ENCODE results near the gene FSTL4.
"Not testable (repeated sequence)": the region's sequence is repeated elsewhere in the genome, so short reads cannot be mapped to it uniquely, and the experiment has no call there.

Gene FSTL4

DNA sequence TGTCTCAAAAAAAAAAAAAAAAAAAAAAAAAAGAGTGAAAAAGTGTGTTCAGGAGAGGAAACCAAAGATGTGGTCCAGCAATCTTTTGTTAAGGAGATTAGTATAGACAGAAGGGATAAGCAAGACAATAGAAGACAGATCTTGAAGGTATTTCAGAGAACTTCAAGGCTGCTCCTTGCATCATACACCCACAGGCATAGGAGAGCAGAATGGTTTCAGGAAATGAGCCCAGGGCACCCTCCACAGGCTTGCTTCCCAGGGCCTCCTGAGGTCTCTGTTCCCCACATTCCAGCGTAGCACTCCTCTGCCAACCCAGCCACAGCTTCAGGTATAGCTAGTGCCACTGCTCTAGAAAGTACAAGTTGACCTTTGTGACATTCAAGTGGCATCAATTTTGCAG lies 65.8 kb downstream of the FSTL4 start:
- DNase-seq = no peak

DNA sequence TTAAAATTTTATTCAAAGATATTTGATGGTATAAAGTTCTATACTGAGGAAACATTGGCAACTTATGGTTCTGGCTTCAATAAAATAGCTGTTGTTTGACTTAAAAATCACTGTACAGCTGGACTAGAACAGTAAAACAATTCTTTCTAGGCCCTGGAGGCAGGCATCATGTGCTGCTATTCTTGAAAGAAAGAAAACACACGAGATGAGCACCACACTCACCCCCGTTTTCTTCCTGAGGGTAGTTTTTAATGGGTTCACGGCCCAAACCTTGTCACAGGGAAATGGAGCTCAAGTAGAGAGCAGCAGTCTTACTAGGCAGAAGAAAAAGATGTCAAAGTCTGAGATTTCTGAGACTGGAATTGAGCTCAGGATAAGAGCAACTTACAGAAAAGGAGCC lies 68.0 kb downstream of the FSTL4 start:
- no peak for DNase-seq

DNA sequence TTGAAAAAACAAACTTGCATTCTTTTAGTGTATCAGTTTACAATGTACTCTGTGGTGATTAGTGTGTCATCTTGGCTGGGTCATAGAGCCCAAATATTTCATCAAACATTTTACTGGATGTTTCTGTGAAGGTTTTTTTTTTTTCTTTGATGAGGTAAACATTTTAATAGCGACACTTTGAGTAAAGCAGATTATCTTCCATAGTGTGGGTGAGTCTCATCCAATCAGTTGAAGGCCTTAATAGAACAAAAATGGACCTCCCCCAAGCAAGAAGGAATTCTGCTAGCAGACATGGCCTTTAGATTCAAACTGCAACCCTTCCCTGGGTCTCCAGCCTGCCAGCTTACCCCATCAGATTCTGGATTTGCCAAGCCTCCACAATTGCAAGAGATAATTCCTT lies 72.5 kb downstream of the FSTL4 start:
- no peak for DNase-seq

DNA sequence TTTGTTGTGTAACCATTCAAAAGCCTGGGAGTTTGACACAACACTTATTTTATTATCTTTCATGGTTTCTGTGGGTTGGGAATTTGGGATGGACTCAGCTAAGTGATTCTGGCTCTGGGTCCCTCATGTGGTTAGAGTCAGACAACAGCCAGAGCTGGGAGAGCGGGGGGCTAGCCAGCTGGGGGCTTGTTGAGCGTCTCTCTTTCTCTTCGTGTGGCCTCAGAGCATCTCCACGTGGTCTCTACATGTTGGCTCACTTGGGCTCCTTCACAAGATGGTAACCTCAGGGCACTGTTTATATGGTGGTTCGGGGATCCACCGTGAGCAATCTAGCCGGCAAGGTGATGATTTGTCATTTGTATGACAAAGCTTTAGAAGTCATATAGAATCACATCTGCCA lies 73.6 kb downstream of the FSTL4 start:
- DNase-seq = no peak

DNA sequence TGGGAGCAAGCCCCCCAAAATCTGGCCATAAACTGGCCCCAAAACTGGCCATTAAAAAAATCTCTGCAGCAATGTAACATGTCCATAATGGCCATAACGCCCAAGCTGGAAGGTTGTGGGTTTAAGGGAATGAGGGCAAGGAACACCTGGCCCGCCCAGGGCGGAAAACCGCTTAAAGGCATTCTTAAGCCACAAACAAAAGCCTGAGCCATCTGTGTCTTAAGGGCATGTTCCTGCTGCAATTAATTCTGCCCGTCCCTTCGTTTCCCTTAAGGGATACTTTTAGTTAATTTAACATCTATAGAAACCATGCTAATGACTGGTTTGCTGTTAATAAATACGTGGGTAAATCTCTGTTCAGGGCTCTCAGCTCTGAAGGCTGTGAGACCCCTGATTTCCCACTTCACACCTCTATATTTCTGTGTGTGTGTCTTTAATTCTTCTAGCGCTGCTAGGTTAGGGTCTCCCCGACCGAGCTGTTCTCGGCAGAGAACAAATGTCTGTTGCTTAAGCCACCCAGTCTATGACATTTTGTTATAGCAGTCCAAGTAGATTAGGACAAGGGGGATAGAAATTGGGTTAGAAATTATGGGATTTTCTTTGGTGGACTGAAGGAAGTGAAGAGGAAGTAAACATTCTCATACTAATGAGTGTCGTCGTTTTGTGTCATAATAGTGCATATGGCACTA lies 77.0 kb downstream of the FSTL4 start:
- DNase-seq = not testable (repeated sequence)

DNA sequence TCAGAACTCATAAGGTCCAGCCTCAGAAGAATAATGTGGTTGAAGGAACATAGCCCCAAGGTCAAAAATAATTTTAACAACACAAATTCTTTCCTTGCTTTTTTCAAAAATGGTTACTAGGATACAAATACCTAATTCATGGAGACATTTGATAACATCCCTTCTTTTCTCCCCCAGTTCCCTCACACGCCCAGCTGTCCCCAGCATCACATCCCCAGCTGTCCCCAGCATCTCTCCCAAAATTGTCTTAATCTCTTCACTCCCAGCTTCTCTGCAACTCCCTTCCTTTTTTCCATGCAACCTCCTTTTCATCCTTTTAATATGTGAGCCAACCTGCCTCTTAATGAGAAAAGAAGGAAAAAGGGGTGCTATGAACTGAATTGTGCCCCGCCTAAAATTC lies 77.8 kb downstream of the FSTL4 start:
- DNase-seq = no peak

DNA sequence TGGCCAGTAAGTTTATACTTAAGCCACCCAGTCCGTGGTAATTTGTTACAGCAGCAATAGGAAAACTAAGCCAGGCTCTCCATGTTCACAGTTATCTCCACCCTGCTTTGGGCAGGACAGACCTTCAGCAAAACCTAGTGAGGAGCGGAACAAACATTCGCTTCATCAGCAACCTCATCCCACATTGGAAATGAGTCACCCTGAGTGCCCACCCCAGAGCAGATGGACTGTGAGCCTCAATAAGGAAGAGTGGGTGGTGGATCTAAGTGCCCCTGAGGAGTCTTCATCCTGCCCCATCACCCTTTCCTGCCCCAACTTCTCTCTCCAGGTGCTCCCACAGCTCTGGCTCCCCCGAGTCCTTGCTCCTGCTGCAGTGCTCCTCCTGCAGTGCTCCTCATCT lies 78.8 kb downstream of the FSTL4 start:
- DNase-seq = no peak

DNA sequence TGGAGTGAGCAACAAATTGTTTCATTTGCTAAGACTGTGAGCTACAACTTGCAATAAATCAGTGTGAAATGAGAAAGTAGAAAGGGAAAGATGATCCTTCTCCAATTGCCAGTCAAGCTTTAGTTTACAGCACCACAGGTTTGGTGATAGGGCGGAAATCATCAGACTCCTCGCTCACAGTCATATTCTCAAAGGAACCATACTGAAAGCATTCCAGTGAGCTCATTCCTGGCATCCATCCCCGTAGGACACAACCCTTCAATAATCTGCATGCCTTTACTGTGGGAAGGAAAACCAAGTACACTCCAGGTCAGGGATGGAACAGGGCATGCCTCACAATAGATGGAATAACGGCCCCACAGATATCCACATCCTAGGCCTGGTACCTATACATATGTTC lies 80.7 kb downstream of the FSTL4 start:
- no peak for DNase-seq

DNA sequence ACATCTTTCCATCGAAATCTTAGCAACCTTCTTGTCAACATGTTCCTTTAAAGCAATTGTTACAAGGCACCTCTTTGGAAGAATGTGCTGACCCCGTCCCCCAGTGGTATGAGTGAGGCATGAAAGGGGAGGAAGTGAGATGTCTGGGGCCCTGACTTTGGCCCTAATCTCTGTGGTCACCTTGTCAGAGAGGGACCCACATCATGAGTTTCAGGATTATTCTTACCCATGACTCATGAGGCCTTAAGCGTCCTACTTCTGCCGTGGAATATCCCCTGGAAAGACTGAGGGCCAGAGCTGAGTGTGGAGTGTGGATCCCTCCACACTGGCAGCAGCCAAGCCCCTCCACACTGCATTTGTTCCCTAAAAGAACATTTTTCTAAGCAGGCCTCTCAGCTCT lies 81.2 kb downstream of the FSTL4 start:
- no peak for DNase-seq

DNA sequence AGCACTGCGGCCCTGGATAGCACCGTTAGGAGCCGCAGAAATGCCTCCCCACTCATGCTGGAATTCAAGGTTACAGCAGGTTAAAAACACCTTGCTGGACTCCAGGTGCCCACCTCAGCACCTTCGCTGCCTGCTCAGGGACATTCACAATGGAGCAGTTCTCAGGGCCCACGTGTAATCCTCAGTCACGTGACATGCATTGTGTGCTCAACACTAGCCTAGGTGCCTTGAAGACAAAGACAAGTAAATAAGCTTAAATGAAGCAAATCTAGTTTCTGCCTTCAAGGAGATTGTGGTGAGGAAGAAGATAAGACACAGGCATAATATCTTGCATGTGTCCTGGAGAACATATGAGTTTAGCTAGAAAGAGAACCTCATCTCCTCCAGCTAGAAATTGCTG lies 82.1 kb downstream of the FSTL4 start:
- no peak for DNase-seq

DNA sequence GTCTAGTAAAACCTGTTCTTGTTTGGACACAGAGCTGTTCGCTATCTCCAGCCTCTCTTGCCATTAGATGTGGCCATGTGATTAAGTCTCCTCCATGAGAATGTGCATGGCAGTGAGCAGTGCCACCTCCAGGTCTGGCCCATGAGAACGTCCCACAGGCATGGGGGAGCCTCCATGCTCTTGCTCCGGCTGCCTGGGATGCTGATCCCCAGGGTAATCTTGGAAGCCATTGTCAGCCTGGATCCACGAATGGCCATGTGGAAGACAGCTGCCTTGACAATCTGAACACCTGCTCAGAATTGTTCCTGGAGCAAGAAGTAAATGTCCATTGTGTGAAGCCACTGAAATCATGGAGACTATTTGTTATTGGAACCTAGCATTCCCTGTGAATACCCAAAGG lies 83.5 kb downstream of the FSTL4 start:
- no peak for DNase-seq

DNA sequence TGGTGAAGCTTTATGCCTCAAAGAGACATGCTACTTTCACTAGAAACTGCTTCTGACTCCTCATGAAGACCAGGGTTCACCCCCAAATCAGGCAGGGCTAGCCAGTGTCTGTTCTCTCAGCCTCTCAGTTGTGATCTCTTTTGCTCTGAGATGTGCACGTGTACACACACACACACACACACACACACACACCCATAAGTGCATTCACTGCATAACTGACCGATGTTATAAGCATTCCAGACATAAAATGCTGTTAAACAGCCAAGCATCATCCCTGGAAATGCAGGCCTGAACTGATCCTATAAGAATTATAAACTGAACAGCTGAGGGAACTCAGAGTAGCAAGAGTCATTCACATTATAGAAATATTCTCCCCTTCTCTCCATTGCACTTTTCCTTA lies 85.0 kb downstream of the FSTL4 start:
- no peak for DNase-seq

DNA sequence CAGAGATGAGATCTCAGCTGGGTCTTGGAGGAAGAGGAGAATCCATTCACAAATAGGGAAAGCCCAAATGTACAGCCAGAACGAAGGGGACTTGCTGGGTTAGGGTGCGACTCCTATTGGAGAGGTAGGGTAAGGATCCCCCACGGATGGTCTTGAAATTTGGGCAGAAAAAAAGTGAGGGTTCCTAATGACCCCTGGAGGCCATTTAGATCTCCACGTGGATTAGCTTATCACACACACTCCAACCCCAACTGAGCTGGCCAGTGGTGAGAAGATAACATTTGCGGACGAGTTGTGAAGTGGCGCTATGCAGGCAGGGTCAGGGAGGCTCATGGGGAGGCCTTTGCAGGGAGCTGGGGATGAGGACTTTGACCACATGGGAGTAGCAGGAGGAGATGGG lies 86.0 kb downstream of the FSTL4 start:
- no peak for DNase-seq

DNA sequence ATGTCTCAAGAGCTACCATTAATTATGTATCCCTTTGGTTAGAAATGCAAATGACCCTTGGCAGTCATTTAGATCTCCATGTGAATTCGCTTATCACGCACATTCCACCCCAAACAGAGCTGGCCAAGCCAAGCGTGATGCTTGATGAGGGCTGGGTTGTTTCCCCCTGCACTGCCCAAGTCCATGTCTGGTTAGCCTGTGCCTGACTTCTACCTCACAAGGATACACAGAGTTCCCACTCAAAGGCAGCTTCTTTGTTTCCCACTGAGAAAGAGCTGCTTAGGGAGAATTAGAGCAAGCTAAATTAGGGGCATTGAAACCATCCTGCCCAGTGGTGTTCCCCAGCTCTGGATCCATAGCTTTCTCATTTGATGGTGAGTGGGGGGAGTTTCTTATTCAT lies 87.2 kb downstream of the FSTL4 start:
- DNase-seq = no peak

DNA sequence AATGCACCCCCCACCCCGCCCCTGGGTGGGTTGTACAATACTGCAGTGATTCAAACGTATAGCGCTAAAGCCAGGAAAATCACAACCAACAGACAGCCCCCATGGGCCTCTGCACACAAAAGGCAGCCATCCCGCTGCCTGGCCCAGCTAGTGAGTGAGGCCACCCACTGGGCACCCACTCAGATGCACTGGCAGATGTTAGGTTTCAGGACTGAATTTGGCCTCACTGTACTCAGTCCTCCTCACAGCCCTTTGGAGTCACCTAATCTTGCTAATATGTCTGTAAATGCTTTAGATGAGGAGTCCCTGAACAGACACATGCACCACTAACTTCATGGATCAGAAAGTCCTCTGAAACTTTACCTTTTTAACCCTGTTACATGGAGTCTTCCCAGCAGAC lies 87.7 kb downstream of the FSTL4 start:
- DNase-seq = no peak

DNA sequence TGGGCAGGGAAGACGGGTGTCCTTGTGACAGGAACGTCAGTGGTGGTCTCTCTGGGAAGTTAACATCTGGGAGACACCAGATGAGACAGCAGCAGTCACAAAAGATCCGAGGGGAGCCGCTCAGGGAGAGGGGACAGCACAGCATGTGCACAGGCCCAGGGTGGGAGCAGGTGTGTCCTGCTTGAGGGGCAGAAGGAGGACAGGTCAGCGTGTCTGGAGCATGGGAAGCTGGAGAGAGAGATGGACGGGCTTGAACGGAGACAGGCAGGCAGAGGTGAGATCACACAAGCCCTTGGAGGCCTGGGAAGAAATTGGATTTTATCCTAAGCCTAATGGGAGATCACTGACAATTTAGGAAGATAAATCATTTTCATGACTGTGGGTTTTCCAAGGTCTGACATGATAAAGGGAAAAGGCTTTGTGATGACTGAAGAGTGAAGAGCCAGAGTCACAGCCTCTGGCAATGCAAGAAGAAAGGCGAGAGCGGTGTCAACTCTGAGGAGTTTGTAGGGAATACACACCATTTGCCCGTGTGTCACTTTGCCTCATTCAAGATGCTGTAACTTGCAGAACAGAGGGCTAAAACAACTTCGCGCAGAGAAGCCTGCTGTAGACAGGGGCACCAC lies 88.3 kb downstream of the FSTL4 start:
- no peak for DNase-seq

DNA sequence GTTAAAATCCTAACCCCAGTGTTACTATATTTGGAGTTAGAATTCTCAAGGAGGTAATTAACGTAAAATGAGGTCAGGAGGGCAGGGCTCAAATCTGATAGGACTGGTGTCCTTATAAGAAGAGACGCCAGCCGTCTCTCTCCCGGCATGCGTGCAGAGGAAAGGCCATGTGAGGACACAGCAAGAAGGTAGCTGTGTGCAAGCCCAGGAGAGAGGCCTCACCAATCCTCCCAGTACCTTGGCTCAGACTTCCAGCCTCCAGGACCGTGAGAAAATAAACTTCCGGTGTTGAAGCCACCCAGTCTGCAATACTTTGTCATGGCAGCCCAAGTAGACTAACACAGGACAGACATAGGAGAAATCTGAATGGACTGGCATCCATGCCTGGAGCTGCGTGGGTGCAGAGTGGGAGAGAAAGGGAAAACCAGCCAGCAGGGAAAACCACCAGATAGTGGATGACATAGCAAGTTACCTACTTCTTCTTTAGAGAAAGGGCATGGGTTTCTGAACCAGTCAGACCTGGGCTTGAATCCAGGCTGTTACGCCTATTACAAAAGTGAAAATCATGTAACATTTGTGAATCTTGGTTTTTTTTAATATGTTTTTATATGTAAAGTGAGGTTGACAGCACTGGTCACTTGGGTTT lies 89.2 kb downstream of the FSTL4 start:
- no peak for DNase-seq

DNA sequence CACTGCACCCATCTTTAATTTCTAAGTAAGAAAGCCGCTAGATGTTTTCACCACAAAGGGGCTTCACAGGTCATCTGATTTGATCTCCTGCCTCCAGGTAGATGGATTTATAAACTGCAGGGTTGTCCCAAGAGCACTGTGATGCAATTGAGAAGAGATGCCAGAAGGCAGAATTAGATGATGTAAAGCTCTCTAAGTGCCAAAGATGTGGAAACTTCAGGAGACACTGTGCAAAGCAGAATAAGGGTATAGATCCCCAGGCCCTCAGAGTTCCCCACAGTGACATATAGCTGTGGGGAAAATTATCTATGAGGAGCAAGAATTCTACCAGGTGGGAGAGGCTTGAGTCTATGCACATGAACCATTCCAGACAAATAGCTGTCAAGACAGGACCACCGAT lies 90.5 kb downstream of the FSTL4 start:
- no peak for DNase-seq

DNA sequence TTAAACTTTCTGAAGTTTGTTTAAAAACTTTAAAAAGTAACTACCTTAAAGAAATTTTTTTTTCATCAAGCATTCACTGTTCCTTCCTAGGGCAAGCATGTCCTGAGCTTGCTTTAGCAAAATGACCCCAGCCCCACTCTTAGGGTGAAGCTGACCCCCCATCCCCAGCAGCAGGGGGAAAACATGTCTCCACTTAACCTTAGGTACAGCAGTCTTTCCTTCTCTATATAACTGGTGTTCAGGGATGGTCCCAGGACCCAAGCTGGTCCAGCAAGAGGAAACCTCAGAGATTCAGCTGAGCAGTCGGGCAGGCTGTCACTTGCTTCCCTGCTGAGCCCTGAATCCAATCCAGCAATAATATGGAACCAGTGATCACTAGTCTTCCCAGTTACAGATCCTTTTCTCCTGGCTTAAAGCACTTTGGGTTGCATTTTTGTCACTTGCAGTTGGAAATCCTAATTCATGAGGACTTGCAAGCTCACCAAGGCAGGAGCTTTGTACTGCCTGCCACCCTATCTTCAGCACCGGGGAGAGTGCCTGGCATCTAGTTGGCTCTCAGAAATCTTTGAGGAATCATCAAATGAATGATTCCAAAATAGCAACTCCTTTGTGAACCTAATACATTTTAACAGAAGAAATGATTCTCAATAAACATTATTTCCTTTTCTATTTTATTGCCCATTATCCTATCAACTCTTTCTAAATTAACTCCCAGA lies 91.2 kb downstream of the FSTL4 start:
- no peak for DNase-seq

DNA sequence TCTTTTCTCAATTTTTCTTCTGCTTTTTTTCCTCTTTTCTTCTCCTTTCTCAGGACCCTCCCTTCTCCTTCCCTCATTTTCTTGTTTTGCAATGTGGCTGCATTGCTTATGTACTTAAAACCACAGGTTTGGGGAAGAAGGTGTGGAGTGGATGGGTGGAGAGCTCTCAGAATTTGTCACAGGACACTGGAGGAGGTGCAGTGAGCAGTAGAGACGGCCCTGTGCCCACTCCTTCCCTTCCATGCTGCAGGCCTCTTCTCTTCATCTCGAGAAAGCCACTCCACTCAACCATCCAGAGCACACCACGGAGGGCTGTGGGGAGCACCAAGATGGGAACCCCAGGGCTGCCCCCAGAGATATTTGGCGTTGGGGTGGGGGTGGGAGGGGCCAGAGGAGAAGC lies 92.3 kb downstream of the FSTL4 start:
- DNase-seq = no peak

DNA sequence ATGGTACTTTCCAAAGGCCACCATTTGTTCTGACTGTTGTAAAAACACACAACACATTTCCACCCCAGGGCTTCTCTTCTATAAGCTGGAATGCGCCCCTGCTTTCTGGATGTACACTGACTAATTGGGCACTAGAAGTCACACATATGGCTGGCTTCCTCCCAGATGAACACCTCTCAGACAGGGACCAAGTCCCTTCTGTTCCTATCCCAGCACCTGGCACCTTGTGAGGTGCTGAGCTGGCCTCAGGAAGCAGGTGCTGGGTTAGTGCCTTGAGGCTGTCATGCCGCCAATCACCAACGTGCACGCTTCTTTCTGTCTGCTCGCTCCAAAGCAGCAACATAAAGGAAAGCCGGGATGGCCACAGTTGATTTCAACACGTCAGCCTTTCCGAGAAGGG lies 93.2 kb downstream of the FSTL4 start:
- no peak for DNase-seq

DNA sequence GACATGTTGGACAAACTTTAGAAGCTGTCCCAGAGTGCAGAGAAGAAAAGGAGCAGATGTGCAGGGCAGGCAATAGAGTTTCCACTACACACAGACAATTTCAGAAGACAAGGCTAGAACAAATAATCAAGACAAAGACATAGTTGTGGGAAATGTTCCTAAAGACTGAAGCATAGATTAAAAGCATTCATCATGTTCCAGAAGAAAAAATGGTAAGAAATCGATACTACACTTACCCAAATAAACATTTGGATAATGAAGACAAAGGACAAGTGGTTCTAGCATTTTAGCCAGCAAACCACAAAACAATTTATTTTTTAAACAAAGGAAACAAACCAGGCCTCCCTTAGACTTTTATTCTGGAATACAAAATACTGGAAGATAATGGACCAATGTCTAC lies 97.9 kb downstream of the FSTL4 start:
- no peak for DNase-seq

DNA sequence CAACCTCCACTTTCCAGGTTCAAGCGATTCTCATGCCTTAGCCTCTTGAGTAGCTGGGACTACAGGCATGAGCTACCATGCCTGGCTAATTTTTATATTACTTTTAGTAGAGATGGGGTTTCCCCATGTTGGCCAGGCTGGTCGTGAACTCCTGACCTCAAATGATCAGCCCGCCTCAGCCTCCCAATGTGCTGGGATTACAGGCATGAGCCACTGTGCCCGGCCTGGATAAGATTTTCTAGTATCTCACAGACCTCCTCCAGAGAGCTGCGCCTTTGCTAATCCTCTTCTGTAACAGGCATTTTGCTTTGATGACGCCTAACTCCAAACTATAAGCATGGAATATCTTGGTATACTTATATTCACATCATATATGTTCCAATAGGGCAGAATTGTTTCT lies 99.4 kb downstream of the FSTL4 start:
- DNase-seq = no peak

DNA sequence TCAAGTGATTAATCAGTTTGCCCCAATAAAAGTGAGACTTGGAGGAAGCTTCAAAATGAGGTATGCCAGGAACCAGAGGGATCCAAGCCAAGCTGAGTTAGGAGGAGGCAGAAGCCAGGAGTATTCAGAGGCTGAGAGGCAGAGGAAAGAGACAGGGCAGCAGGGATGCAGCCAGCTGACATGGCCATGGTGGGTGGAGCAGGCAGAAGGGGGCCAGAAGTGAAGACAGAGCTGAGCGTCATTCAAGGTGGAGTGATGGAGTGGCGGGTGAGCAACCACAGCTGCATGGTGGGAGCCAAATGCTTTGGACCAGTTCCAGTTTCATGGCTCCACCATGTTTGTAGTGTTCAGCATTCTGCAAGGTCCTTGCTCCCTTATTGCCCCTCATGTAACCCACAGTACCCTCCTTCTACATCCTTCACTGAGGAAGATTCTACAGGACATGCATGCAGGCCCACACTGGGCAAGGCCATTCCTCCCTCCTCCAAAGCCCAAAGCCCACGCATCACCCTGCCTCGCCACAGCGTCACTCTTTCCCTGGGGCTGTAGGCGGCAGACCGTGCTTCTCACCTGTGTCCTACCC lies 100.6 kb downstream of the FSTL4 start:
- no peak for DNase-seq

All from amniotic stem cell (primary cell).